Stimulated activated CD8-positive, alpha-beta memory T cell treated with anti-CD3 and anti-CD28 coated beads, Interleukin-12 subunit alpha, Interleukin-12 subunit beta, amount 100 ng/mL, for 24 hours (primary cell): ENCODE results near the gene CFLAR.

ENCODE experiments used
- DNase-seq: peaks from one replicate; pipeline ENCODE4 v3.0.0-alpha.2; 2020; ENCODE audit errors: extremely low read depth

CFLAR gene

DNA sequence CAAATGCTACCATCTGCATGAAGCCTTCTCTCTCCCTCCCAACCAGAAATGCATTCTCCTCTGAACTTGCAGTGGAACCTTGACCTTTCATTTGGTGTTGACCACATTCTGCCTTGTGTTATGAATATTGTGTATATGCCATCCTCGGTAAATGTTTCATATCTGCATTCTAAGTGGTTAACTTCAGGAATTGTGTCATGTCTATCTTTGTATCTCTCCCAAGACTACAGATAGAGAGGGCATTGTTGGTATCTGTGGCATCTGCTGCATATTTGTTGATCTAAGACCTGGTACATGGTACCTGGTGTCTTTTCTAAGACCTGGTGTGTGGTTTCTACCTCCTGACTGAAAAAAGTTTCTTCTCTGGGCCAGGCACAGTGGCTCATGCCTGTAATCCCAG is 101.0 kb downstream of the CFLAR start:
- DNase-seq, result no peak

DNA sequence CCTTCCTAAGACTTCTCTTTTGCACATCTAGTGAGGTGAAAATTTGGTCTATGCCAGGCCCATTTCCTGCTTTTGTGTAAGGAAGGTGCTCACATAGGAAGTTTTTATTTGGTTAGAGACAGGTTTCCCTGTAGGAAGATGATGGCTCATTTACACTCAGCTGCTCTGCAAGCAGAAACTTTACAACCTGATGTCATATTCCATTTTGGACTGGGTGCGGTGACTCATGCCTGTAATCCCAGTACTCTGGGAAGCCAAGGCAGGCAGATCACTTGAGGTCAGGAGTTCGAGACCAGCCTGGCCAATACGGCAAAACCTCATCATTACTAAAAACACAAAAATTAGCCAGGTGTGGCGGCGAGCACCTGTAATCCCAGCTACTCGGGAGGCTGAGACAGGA is 102.8 kb downstream of the CFLAR start:
- no peak for DNase-seq

DNA sequence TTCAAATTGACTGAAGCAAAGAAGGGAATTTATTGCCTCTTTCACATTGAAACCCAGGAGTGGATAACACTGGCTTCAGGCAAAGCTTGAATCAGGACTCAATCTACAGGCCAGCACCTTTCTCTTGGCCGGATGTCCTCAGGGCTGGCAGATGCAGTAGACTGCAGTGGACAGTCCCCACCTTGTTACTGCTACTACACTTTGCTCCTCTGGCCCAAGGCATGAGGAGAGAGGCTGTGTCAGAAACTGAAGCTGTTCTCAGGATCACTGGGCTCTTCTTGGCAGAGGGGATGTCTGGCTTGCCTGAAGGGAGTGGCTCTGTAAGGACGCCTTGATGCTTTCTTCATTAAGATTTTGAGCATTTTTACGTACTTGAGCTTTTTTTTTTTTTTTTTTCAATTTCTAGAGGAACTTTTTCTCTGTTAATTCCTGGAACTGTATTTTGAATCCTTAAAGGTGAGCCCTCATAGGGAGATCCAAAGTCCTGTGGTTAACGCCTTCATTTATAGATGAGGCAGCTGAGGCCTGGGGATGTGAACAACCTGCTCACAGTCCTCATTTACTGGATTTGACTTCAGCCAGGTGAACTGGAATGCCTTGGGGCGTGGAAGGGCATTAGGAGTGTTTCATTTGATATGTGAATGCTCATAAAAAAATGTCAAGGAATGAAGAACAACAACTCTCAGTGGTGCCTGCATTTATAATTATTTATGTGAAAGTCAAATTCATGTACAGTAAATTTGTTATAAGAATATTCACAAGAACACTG is 103.5 kb downstream of the CFLAR start:
- no peak for DNase-seq

DNA sequence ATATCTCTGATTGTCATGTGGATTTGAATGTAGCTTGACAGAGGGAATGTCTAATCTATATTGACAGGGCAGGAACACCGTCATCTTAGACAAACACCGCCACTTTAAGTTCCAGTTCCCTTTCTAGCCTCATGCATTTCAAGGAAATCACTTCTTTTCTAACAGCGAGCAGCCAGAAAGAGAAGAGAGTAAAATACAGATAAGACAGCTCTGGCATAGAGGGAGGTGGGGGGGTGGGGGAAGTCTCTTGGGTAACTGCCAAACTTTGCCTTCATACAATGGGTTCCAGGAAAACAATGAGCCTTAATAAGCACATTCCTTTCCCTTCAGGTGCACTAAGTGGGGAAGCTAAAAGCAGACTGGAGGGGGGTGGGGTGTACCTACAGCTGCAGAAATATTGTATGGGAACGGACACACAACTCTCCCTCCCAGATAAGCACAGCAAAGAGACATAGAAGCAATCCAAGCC is 104.2 kb downstream of the CFLAR start:
- no peak for DNase-seq

DNA sequence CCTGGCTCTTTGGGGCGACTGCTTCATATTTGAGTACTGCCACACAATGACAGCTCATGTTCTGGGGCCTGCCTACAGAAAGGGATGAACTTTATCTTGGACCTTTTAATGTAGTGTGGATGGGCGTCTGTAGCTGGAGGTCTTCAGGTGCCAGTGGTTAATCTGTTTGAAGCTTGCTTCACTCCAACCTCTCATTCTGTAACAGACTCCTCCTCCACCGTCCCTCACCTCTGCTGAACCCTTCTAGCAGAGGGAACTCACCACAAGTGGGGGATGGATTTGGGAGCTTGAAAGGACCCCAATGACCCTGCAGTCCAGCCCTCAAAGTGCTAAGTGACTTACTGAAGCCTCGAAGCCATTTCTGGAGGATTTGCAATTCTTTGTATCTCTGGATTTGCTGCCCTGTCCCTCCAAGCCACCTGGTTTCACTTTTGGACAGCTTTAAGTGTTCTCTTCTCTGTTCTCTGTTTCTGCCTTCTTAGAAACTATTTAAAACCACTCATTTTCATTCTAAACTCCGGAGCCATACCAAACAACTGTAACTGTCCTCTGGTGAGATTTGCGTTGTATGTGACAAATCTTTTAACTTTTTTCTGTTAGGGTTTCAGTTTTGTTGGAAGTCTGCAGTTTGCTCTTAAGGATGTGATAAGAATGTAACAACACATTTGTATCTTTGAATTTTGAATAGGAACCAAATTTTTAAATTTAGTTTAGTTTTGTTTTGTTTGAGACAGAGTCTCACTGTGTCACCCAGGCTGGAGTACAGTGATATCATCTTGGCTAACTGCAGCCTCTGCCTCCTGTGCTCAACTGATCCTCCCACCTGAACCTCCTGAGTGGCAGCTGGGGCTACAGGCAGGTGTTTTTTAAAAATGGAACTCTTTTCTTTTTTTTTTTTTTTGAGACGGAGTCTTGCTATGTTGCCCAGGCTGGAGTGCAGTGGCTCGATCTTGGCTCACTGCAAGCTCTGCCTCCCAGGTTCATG is 107.4 kb downstream of the CFLAR start:
- DNase-seq, result no peak
